Thoracic aorta (tissue), 2 donors: ENCODE results near the gene NAMPT. TPM values are rescaled to one million over a fixed set of nuclear protein-coding genes. Genes with fewer than 3 reads are reported as not detected.

Experiments used
- ATAC-seq: fragments of 150-250 bp; one replicate; pipeline ENCODE4 v1.8.0; 2017; ENCODE audit warnings: low read depth; ENCODE audit not compliant: insufficient number of reproducible peaks, low FRiP score
- DNase-seq: peaks from one replicate; pipeline ENCODE4 v3.0.0-alpha.2; 2020; ENCODE audit warnings: low spot score
- H3K27ac ChIP-seq, 2 donors: fragments of 200-600 bp; sonication (generic); 1 replicate in 1 of 2; 2 replicates in 1 of 2; pipeline ENCODE4 v1.5.1; 2016; ENCODE audit warnings: mild to moderate bottlenecking in 2 of 2, moderate library complexity in 2 of 2
- H3K27me3 ChIP-seq: fragments of 200-600 bp; sonication (generic); replicated peaks from 2 replicates; pipeline ENCODE4 v1.6.0; 2016; ENCODE audit warnings: mild to moderate bottlenecking; ENCODE audit not compliant: insufficient read depth
- H3K36me3 ChIP-seq: fragments of 200-600 bp; sonication (generic); one replicate; pipeline ENCODE4 v1.5.1; 2016
- H3K4me1 ChIP-seq, 2 donors: fragments of 200-600 bp; sonication (generic); 1 replicate in 1 of 2; 2 replicates in 1 of 2; pipeline versions ENCODE4 v1.5.1 to v1.6.0; 2016; ENCODE audit warnings: low read depth in 2 of 2, mild to moderate bottlenecking in 1 of 2; ENCODE audit not compliant: control insufficient read depth in 1 of 2
- H3K4me3 ChIP-seq: fragments of 200-600 bp; sonication (generic); 2 replicates; pipeline ENCODE4 v1.5.1; 2016; ENCODE audit warnings: mild to moderate bottlenecking
- H3K9me3 ChIP-seq: fragments of 200-600 bp; sonication (generic); 2 replicates; pipeline ENCODE4 v1.5.1; 2016
- CTCF ChIP-seq: fragments of 200-600 bp; sonication (generic); IDR thresholded peaks from one replicate; pipeline ENCODE4 v1.5.1; 2019; ENCODE audit warnings: antibody characterized with exemption
- total RNA-seq, 2 donors: library from RNA; depleted of rRNA; stranded (reverse); fragments of >200 nt; gene quantifications; one replicate each; pipeline versions ENCODE4 v1.1.0 to v1.2.3, GENCODE V29; 2016

The NAMPT gene
- total RNA-seq, 2 donors from 2014 or later: 274 to 1,075 TPM

- ATAC-seq (no peak), DNase-seq (no peak)
- H3K9me3 ChIP-seq: no peaks in the 10 kb centered on the region
- no peak overlapping the region for H3K4me3 ChIP-seq
- H3K36me3 ChIP-seq: peaks cover 26% of the 10 kb centered on the region
- H3K27ac ChIP-seq: no peak overlapping the region
- no peaks in the 10 kb centered on the region for H3K27me3 ChIP-seq
- H3K4me1 ChIP-seq: no peaks in the 10 kb centered on the region
- no peak for TF ChIP-seq CTCF
Measured at GRCh38 chr7:106247841-106248240, 36.9 kb downstream of the NAMPT start.

DNA sequence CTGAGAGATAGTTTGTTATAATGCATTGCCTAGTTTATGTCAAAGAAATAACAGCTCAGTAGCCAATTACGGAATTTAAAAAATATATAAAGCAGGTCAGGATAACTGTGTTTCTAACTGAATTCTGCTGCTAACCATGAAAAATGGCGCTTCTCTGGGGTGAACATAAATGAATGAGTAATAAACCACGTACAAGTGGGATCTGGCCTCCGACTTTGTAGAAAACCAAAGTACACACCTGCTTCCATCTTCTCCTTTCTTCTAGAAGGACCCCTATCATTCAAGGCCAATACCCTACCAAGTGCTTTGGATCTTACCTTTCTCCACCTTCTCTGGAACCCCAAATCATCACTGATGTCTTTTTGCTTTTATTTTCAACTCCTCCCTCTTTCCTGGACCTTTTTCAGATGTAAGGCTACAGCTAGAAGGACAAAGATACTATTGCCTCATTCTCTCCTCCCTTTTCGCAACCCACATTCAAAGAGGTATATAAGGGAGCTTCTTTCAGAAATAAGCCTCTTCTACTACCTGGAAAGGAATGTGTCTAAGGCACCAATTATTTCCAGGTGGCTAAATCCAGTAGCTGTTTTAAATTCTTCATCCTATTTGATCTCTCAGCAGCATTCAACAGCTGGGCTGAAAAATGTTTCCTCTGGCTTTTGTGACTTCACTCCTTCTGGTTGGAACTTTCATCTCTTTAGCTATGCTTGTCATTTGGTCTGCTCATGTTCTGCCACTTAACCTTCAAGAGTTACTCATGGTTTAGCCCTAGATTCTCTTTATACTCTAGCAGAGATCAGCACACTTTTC, 37.7 kb downstream of the NAMPT start:
- DNase-seq: no peak
- Histone ChIP-seq H3K36me3 (peaks cover 23% of the 10 kb centered on the region), H3K27ac (no peak overlapping the region), H3K27me3 (no peaks in the 10 kb centered on the region), H3K4me3 (no peak overlapping the region), H3K4me1 (no peaks in the 10 kb centered on the region), H3K9me3 (no peaks in the 10 kb centered on the region)
- TF ChIP-seq CTCF: no peak
- no peak for ATAC-seq

GRCh38 chr7:106243893-106244292, 40.9 kb downstream of the NAMPT start:
- ATAC-seq: no peak

GRCh38 chr7:106239406-106239805, 45.4 kb downstream of the NAMPT start:
- no peak overlapping the region for H3K27ac ChIP-seq
- H3K27me3 ChIP-seq: no peaks in the 10 kb centered on the region
- H3K4me3 ChIP-seq: no peak overlapping the region
- no peak for ATAC-seq
- no peaks in the 10 kb centered on the region for H3K9me3 ChIP-seq
- no peak for TF ChIP-seq CTCF
- H3K4me1 ChIP-seq: peaks cover 0 to 12% of the 10 kb centered on the region in 2 donors
- no peak for DNase-seq
- H3K36me3 ChIP-seq: no peaks in the 10 kb centered on the region

More at GRCh38 chr7:106243893-106244292, 40.9 kb downstream of the NAMPT start:
- no peak for DNase-seq
- TF ChIP-seq CTCF: no peak
- H3K27ac ChIP-seq: no peak overlapping the region
- H3K4me1 ChIP-seq: no peaks in the 10 kb centered on the region
- H3K4me3 ChIP-seq: no peak overlapping the region
- H3K36me3 ChIP-seq: peaks cover 11% of the 10 kb centered on the region
- no peaks in the 10 kb centered on the region for H3K9me3 ChIP-seq
- H3K27me3 ChIP-seq: no peaks in the 10 kb centered on the region

DNA sequence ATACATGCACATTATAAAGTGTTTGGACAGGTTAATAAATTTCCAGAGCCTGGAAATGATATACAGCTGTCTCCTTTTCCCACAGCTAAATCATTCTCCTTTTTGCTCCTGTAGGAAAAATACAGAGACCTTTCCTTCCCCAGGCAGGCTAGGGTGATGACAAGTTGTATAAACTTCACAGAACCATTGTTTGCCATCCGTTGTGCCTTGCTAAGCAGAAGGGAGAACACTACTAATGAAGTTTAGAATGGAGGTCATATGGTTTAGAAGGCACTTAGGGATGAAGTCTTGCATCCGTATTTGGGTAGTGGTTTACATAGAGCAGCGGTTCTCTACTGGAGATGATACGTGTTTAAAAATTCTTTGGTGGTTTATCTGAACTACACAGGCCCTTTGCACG, 46.0 kb downstream of the NAMPT start:
- ATAC-seq: no peak
- no peaks in the 10 kb centered on the region for H3K9me3 ChIP-seq
- TF ChIP-seq CTCF: no peak
- no peaks in the 10 kb centered on the region for H3K36me3 ChIP-seq
- H3K27me3 ChIP-seq: no peaks in the 10 kb centered on the region
- DNase-seq: no peak
- H3K4me1 ChIP-seq: peaks cover 0 to 12% of the 10 kb centered on the region in 2 donors
- H3K27ac ChIP-seq: no peak overlapping the region
- no peak overlapping the region for H3K4me3 ChIP-seq
